ENCODE measurements around the gene STK11IP. TPM values are rescaled to one million over a fixed set of nuclear protein-coding genes. Genes with fewer than 3 reads are reported as not detected.
A peak's percentile ranks its signal among the peaks of the same experiment; 100 is the strongest.

The STK11IP gene
- total RNA-seq, 1 experiment from 2014 or later = 40.6 TPM

DNA sequence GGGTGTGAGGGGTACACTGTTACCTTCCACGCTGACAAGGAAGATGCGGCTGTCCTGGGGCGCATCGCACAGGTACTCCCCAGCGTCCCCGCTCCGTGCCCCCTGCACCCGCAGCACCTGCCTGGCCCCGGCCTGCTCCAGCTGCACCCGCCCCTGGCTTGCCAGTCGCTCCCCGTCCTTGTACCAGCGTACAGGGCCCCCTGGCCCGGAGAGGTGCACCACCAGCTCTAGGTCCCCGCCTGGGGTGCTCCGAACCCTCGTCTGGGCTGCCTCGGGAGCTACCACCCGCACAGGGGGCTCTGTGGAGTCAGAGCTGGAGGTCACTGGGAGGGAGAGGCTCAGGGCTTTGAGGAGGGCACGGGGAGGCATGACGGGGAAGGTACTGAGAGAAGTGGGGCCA lies 40.3 kb upstream of the STK11IP start:
- no peak for TF ChIP-seq EZH2 (IDR thresholded peaks at IDR 0.05; ENCODE audit: low read depth)
- TF ChIP-seq, protein P1, sequence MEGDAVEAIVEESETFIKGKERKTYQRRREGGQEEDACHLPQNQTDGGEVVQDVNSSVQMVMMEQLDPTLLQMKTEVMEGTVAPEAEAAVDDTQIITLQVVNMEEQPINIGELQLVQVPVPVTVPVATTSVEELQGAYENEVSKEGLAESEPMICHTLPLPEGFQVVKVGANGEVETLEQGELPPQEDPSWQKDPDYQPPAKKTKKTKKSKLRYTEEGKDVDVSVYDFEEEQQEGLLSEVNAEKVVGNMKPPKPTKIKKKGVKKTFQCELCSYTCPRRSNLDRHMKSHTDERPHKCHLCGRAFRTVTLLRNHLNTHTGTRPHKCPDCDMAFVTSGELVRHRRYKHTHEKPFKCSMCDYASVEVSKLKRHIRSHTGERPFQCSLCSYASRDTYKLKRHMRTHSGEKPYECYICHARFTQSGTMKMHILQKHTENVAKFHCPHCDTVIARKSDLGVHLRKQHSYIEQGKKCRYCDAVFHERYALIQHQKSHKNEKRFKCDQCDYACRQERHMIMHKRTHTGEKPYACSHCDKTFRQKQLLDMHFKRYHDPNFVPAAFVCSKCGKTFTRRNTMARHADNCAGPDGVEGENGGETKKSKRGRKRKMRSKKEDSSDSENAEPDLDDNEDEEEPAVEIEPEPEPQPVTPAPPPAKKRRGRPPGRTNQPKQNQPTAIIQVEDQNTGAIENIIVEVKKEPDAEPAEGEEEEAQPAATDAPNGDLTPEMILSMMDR (conservative IDR thresholded peaks at IDR 0.05) = no peak
- H3K79me2 ChIP-seq (ENCODE audit: low read depth) = no peaks in the 10 kb centered on the region
- CTCF ChIA-PET = no interaction called here
- BruUV-seq (replicated peaks) = no TSS peak
- no peak overlapping the region for H3K27ac ChIP-seq
- H3K4me1 ChIP-seq (replicated peaks; ENCODE audit: insufficient read depth) = no peaks in the 10 kb centered on the region
- H3K4me2 ChIP-seq = no peak overlapping the region
- no peaks in the 10 kb centered on the region for H3K36me3 ChIP-seq (ENCODE audit: low read depth)
- H2AFZ ChIP-seq = no peak overlapping the region
- no peak overlapping the region for H3K4me3 ChIP-seq
- no peak for DNase-seq
- POLR2A ChIA-PET (ENCODE audit: unreplicated experiment) = interaction anchor here (0.9 kb wide), 1 partner anchor 141 kb away, joined by 3 read pairs; no protein-coding TSS in a partner anchor
- no peaks in the 10 kb centered on the region for H3K27me3 ChIP-seq (ENCODE audit: insufficient read depth, low read depth)
- H4K20me1 ChIP-seq (ENCODE audit: insufficient read depth) = no peaks in the 10 kb centered on the region
- intact Hi-C loops (cut with micrococcal nuclease; ENCODE audit: unreplicated experiment) = no loop called here
- no peaks in the 10 kb centered on the region for H3F3A ChIP-seq (ENCODE audit: insufficient read depth, low read depth)
- H3K9me3 ChIP-seq (ENCODE audit: insufficient read depth, low read depth) = no peaks in the 10 kb centered on the region
- H3K9me2 ChIP-seq (ENCODE audit: insufficient read depth) = no peaks in the 10 kb centered on the region

DNA sequence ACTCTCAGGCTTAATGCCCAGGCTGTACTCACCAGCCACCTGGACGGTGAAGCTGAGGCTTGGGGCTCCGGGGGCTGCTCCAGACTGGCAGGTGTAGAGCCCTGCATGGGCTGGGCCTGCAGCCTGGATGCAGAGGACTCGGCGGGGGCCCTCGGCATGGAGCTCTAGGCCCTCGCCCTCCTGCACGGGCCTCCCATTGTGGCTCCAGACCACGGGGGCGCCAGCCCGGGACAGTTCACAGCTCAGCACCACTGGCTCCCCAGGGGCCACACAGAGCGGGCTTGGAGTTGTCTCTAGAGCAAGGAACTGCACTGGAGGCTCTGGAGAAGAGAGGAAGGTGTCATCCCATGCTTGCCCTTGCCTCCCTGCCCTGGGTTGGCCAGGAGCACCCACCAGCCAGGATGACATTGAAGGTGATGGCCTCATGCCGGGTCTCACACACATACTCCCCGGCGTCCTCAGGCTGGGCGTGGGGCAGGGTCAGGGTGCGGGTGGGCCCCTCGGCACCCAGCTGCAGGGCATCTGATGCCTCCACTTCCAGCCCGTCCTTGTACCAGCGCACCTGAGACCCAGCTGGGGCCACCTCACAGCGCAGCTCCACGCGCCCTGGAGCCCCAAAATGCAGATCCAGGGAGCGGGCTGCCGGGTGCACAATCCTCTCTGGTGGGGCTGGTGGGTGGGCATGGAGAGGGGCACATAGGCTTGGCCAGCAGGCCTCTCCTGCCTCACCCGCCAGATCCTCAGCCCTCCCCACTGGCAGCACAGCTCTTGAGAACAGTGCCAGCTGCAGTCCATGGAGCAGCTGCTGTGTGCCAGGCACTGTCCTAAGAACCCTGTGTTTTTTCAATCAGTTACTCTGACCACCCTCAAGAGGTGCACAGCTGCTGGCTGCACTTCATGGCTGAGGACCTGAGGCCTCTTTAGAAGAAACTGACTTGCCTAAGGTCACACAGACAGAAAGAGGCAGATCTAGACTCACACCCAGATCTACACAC lies 39.6 kb upstream of the STK11IP start:
- H3K79me2 ChIP-seq (ENCODE audit: low read depth) = no peaks in the 10 kb centered on the region

DNA sequence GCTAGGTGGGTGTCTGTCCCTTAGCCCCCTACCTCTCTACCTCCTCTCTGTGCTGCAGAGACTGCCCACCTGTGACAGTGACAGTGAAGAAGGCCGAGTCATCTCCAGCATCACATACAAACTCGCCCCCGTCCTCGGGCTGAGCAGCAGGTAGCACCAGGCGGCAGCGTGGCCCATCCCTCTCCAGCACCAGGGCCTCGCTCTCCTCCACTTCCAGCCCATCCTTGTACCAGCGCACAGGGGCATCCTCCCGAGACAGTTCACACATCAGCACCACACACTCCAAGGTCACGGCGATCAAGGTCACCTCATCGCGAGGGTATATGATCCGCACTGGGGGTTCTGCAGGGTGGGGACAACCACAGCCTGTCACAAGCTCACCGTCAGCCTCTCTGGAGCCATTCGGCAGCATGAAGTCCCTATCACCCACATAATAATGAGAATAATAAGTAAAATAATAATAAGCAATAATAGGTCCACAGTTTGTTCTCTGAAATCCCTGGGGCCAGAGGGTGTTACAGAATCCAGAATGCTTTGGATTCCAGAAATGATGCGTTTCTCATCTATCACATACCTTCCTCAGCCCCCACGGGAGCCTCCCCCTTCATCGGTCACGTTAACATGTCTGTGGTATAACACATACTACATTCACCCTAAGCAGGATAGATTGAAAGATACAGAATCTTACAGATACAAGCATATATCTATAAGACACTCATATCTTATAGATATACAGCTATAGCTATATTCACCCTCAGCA lies 38.3 kb upstream of the STK11IP start:
- H3K9me3 ChIP-seq (ENCODE audit: insufficient read depth, low read depth) = no peaks in the 10 kb centered on the region
- no peaks in the 10 kb centered on the region for H3K9me2 ChIP-seq (ENCODE audit: insufficient read depth)
- no peaks in the 10 kb centered on the region for H3K79me2 ChIP-seq (ENCODE audit: low read depth)
- CTCF ChIA-PET = interaction anchor here (0.5 to 1.4 kb wide), 2 partner anchors 12 to 115 kb away, joined by 3 to 8 read pairs; partner anchors contain the start of gene OBSL1
- H3K4me2 ChIP-seq = no peak overlapping the region
- H3K4me3 ChIP-seq = no peak overlapping the region
- POLR2A ChIA-PET (ENCODE audit: unreplicated experiment) = interaction anchor here (0.6 kb wide), 1 partner anchor 60 kb away, joined by 5 read pairs; no protein-coding TSS in a partner anchor
- no peak overlapping the region for H2AFZ ChIP-seq
- TSS peak; percentile 19 for BruUV-seq (replicated peaks)
- no peak overlapping the region for H3K27ac ChIP-seq
- H3F3A ChIP-seq (ENCODE audit: insufficient read depth, low read depth) = no peaks in the 10 kb centered on the region
- H3K27me3 ChIP-seq (ENCODE audit: insufficient read depth, low read depth) = no peaks in the 10 kb centered on the region
- H3K4me1 ChIP-seq (replicated peaks; ENCODE audit: insufficient read depth) = no peaks in the 10 kb centered on the region
- TF ChIP-seq EZH2 (IDR thresholded peaks at IDR 0.05; ENCODE audit: low read depth) = no peak
- TF ChIP-seq, protein P1 (conservative IDR thresholded peaks at IDR 0.05) = no peak
- intact Hi-C loops (cut with micrococcal nuclease; ENCODE audit: unreplicated experiment) = no loop called here
- no peak for DNase-seq
- H4K20me1 ChIP-seq (ENCODE audit: insufficient read depth) = no peaks in the 10 kb centered on the region
- no peaks in the 10 kb centered on the region for H3K36me3 ChIP-seq (ENCODE audit: low read depth)

More for the DNA sequence above, 39.6 kb upstream of the STK11IP start:
- no TSS peak for BruUV-seq (replicated peaks)
- TF ChIP-seq, protein P1 (conservative IDR thresholded peaks at IDR 0.05) = no peak
- no peak for TF ChIP-seq EZH2 (IDR thresholded peaks at IDR 0.05; ENCODE audit: low read depth)
- ChIA-PET POLR2A (ENCODE audit: unreplicated experiment) (no interaction called here), CTCF (no interaction called here)
- intact Hi-C loops (cut with micrococcal nuclease; ENCODE audit: unreplicated experiment) = no loop called here
- H3K4me2 ChIP-seq = no peak overlapping the region
- no peak overlapping the region for H3K4me3 ChIP-seq
- H3K4me1 ChIP-seq (replicated peaks; ENCODE audit: insufficient read depth) = no peaks in the 10 kb centered on the region
- no peaks in the 10 kb centered on the region for H3K36me3 ChIP-seq (ENCODE audit: low read depth)
- H3F3A ChIP-seq (ENCODE audit: insufficient read depth, low read depth) = no peaks in the 10 kb centered on the region
- H2AFZ ChIP-seq = no peak overlapping the region
- DNase-seq = no peak
- H3K27ac ChIP-seq = no peak overlapping the region
- no peaks in the 10 kb centered on the region for H4K20me1 ChIP-seq (ENCODE audit: insufficient read depth)
- H3K27me3 ChIP-seq (ENCODE audit: insufficient read depth, low read depth) = no peaks in the 10 kb centered on the region
- no peaks in the 10 kb centered on the region for H3K9me3 ChIP-seq (ENCODE audit: insufficient read depth, low read depth)
- H3K9me2 ChIP-seq (ENCODE audit: insufficient read depth) = no peaks in the 10 kb centered on the region

All from PC-9 (cell line).